DMS 273 treated with DMSO at 0.1 percent for 48 hours (cell line): ENCODE results near the gene ARHGAP44.

Experiments used
- DNase-seq: peaks from one replicate; lab custom pipeline; 2025; lab: John Stamatoyannopoulos, UW

ARHGAP44 gene

GRCh38 chr17:12900474-12900873, 111.2 kb downstream of the ARHGAP44 start:
- no peak for DNase-seq

DNA sequence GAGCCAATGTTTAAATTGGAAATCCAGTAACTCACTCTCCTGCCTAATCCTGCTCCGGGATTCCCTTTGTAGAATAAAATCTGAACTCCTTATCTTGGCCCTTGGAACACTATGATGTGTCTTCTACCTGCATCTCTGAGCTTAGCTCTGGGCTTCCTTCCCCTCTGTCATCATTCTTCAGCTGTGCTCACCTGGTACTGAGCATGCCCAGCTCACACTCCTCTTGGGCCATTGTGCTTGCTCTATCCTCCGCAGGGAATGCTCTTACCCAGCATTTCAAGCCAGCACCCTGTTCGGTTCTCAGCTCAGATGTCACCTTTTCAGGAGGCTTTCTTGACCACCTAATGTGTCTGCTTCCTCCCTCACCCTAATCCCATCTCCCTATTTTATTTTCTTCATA, 112.7 kb downstream of the ARHGAP44 start:
- no peak for DNase-seq

GRCh38 chr17:12907477-12907876, 118.2 kb downstream of the ARHGAP44 start:
- no peak for DNase-seq

DNA sequence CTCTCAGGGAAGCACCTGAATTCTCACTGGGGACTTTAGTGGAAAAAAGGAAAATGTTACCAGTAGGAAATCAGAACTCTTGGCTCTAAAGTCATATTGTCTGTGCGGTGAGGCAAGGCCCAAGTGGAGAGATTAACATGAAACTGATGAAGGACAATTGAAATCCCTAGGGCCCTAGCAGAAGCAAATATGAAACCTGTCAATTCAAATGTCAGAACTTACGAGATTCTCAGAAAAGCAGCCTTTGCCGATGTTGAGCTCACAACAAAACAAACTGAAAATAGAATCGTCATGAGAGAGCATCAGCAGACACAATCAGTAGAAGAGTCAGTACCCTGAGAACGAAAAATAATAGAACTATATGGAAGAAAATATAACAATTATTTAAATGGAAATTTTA, 119.7 kb downstream of the ARHGAP44 start:
- no peak for DNase-seq

DNA sequence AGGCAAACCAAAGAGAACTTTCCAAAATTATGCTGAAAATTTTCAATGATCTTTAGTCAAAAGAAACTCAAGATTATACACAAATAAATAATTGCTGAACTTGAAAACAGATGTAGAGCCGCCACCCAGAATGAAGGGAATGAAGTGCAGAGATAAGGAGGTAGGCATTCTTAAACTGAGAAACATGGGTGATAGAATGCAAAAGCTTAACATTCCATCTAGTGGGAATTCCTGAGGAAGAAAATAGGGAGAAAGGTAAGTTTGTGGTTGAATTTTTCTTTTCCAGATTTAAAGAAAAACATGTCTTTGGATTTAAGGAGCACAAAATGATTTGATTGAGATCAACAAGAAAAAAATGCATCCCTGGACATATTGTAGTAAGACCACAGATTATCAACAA, 120.2 kb downstream of the ARHGAP44 start:
- DNase-seq: no peak

DNA sequence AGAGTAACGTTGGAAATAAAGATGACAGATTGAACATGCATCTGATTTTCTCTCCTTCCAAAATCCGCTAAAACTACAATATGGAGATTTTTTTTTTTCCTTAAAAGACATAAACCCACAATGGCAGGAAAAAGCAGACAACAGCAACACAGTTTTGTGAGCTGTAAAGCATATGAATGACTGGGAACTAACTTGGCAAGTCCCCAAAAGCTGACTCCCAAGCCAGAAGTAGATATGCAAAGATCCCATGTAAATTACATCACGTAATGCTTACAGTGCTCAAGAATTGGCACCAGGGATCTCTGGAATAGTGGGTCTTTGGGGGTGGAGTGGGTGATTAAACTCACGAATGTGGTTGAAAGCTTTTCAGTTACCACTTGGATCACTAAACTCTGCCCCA, 121.9 kb downstream of the ARHGAP44 start:
- DNase-seq: no peak

- no peak for DNase-seq
Observed at GRCh38 chr17:12917399-12917798, 128.1 kb downstream of the ARHGAP44 start.

DNA sequence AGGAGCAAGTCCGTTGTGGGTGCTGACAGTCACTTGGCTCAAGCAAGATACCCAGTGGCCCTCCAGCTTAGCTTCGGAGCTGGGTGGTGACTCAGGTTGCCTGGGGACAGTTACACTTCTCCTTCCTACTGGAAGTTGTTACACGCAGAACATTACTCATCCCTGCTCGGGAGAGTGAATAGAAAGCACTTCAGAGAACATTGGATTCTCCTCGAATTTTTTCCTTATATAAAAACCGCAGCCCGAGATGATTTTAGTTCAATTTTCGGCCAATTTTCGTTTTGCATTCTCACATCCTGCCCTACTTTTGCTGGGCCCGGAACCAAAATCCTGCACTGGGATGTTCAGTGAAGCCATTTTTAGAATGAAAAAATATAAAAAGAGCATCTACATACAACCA, 128.8 kb downstream of the ARHGAP44 start:
- DNase-seq: no peak

DNA sequence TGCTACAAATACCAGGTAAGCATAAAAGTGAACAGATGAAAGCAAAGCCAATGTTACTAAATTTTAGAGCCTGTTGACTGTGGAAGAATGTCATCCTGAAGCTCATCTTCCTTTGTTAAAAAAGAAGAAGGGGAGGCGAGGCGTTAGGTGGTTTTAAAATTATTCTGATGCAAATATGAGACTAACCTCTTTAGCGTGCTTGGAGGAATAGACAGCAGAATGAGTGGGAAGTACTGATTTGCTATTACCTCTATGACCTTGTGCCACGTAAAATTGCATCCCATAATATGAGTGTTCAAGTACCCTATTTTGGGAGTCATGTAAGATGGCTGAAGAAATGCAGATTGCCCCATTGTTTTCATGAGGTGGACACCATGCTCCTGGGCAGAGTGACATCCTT, 132.8 kb downstream of the ARHGAP44 start:
- no peak for DNase-seq

DNA sequence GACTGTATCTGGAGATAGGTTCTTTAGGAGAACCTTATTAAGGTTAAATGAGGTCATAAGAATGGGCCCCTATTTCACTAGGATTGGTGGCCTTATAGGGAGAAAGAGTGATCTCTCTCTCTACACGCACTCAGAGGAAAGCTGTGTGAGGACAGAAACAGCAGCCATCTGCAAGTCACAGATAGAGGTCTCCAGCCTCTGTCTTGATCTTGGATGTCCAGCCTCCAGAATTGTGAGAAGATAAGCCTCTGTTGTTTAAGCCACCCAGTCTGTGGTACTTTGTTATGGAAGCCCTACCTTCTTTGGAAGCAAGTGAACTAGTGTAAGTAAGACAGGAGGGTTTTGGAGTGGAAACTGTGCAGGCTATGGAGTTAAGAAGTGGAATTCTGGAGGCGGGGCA, 135.3 kb downstream of the ARHGAP44 start:
- DNase-seq: no peak

DNA sequence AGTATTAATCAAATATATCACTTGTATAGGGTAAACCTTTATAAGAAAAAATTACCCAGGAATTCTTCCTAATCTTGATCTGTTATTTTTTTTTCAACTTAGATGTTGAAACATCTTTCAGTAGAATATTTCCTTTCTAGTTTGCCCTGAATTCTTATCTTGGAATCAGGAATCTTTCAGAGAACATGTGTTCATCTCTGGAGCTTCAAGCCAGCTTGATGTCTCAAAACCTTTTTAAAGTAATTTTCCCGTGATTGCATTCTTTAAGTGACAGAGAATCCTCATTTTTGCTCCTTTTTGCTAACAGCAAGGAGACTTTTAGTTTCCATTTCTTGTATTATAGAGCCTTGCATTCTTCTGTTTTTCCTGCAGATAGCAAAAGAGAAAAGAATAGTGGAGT, 137.7 kb downstream of the ARHGAP44 start:
- no peak for DNase-seq

GRCh38 chr17:12927541-12928425, 138.5 kb downstream of the ARHGAP44 start:
- no peak for DNase-seq

GRCh38 chr17:12928736-12929135, 139.4 kb downstream of the ARHGAP44 start:
- DNase-seq: no peak

- no peak for DNase-seq
Observed at GRCh38 chr17:12936501-12936900, 147.2 kb downstream of the ARHGAP44 start.

GRCh38 chr17:12940699-12941098, 151.4 kb downstream of the ARHGAP44 start:
- no peak for DNase-seq

DNA sequence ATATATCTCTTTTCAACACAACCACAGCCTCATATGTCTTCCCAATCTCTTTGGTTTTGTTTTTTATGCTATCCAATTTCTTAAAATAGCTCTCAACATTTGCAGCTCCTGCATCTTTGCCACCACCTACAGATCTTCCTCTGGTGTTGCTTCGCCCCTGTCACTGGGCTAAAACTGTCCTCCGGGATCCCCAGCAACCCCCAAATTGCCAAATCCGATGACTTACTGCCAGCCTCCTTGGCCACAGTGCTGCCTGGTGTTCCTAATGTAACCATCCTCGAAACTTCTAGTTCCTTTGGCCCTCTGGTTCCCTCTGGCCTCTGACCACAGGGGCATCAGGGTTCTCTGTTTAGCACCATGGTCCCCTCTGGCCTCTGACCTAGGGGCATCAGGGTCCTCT, 157.7 kb downstream of the ARHGAP44 start:
- DNase-seq: no peak

GRCh38 chr17:12952012-12952411, 162.7 kb downstream of the ARHGAP44 start:
- no peak for DNase-seq

- no peak for DNase-seq
Observed at GRCh38 chr17:12953156-12953555, 163.9 kb downstream of the ARHGAP44 start.

GRCh38 chr17:12955521-12955920, 166.2 kb downstream of the ARHGAP44 start:
- no peak for DNase-seq

- no peak for DNase-seq
Observed at GRCh38 chr17:12958786-12959185, 169.5 kb downstream of the ARHGAP44 start.

DNA sequence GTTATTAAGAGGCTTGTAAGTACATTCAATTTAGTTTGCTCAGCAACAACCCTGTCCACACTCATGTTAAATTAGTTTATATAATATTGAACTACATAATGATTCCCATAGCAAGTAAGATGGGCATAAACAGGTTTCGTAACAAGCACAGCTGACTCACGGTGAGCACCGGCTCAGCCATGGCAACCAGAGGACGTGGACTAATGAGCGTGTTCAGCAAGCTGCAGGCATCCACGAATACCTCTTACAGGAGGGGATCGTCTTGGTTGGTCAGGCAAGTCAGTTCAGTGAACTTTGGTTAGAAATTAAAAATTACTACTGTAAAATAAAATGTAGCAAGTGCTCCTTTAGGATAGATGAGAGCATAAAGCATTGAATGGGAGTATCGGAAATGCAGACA, 170.1 kb downstream of the ARHGAP44 start:
- no peak for DNase-seq

DNA sequence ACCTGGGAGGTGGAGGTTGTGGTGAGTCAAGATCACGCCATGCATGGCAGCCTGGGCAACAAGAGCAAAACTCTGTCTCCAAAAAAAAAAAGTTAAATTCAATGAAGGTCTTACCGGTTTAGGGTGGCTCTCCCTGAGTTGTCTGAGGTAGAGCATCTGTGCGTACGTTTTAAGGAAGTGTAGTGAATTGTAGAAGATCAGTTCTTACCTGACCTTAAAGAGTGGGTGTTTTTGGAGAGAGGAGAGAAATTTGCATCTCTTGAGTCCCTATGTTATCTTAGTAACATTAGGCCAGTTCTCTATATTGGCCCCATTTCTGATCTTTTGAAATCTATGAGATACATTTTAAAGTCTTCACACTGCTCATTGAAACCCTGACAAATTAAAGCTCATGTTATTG, 172.4 kb downstream of the ARHGAP44 start:
- DNase-seq: no peak

- no peak for DNase-seq
Observed at GRCh38 chr17:12963505-12963904, 174.2 kb downstream of the ARHGAP44 start.

DNA sequence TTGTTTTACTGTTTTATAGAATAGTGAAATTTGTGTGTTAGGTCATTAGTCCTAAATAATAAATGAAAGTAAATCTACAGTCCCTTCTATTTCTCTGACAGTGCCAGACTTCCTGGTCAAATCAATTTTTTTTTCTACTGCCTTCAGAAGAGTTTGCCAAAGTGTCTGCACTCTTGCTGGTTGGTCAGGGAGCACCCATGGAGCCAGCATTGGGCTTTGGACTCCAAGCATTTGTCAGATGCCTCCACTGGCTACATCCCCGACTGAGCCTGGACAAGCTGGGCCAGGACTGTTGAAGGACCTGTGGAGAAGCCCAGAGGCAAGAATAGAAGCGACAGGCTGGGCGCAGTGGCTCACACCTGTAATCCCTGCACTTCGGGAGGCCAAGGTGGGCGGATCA, 174.9 kb downstream of the ARHGAP44 start:
- DNase-seq: no peak
